Suprapubic skin (tissue), 4 donors: ENCODE results near the gene ZNF492. TPM values are rescaled to one million over a fixed set of nuclear protein-coding genes. Genes with fewer than 3 reads are reported as not detected.
"Not testable (repeated sequence)": the region's sequence is repeated elsewhere in the genome, so short reads cannot be mapped to it uniquely, and the experiment has no call there.

ENCODE experiments used
- DNase-seq, 2 donors: peaks; one replicate each; pipeline ENCODE4 v3.0.0-alpha.2; 2019; ENCODE audit warnings: low spot score in 2 of 2
- H3K27ac ChIP-seq: fragments of 200-600 bp; sonication (generic); one replicate; pipeline ENCODE4 v1.5.1; 2019
- H3K27me3 ChIP-seq: fragments of 200-600 bp; sonication (generic); one replicate; pipeline ENCODE4 v1.5.1; 2019
- H3K36me3 ChIP-seq: fragments of 200-600 bp; sonication (generic); one replicate; pipeline ENCODE4 v1.5.1; 2019
- H3K4me1 ChIP-seq: fragments of 200-600 bp; sonication (generic); one replicate; pipeline ENCODE4 v1.5.1; 2019
- H3K4me3 ChIP-seq: fragments of 200-600 bp; sonication (generic); one replicate; pipeline ENCODE4 v1.5.1; 2019; ENCODE audit warnings: mild to moderate bottlenecking
- H3K9me3 ChIP-seq: fragments of 200-600 bp; sonication (generic); one replicate; pipeline ENCODE4 v1.5.1; 2019
- CTCF ChIP-seq, 2 donors: fragments of 200-600 bp in 1 of 2; fragments of 450-650 bp in 1 of 2; sonication (generic) in 1 of 2; IDR thresholded peaks; one replicate each; pipeline ENCODE4 v1.5.1; 2016 to 2019; ENCODE audit warnings: antibody characterized with exemption in 2 of 2, mild to moderate bottlenecking in 1 of 2, moderate library complexity in 1 of 2
- EP300 ChIP-seq: sonication (generic); formaldehyde crosslinking; IDR thresholded peaks from one replicate; pipeline ENCODE4 v1.6.1; 2017; ENCODE audit warnings: antibody characterized with exemption
- POLR2A ChIP-seq, 2 donors: fragments of 450-650 bp; IDR thresholded peaks; one replicate each; pipeline ENCODE4 v1.6.1; 2017; ENCODE audit warnings: antibody characterized with exemption in 2 of 2, mild to moderate bottlenecking in 2 of 2, moderate library complexity in 2 of 2
- POLR2AphosphoS5 ChIP-seq, 3 donors: sonication (generic); formaldehyde crosslinking; IDR thresholded peaks; one replicate each; pipeline ENCODE4 v1.6.1; 2017; ENCODE audit warnings: antibody characterized with exemption in 3 of 3
- WGBS: methylation state at CpG from one replicate; pipeline ENCODE4 v1.1.5; 2018; 5-methylcytosine and 5-hydroxymethylcytosine counted together
- total RNA-seq, 4 donors: library from RNA; depleted of rRNA; stranded (reverse); fragments of >200 nt; gene quantifications; one replicate each; pipeline ENCODE4 v1.1.0, GENCODE V29; 2016

ZNF492 gene
- 1 to 10 TPM in 1 of 4 donors, under 1 TPM in 3; 0.60 to 1.0 (median 0.76) TPM for total RNA-seq

- not testable (repeated sequence) for H3K27me3 ChIP-seq, H3K9me3 ChIP-seq, H3K36me3 ChIP-seq
- H3K27ac ChIP-seq = peak within 1 kb of the TSS; percentile 14
- peak within 1 kb of the TSS; percentile 81 for H3K4me3 ChIP-seq
- peak; percentile 92 to 93 for DNase-seq
- WGBS = 4% methylated on average over 32 of the region's 36 CpGs
- H3K4me1 ChIP-seq = peaks cover 11% of the 10 kb centered on the region
Measured at GRCh38 chr19:22633706-22634449, at the start of gene ZNF492. Gene ZNF492 (plus strand): TSS chr19:22634324. CDS start chr19:22653400, 19,076 bp downstream.

GRCh38 chr19:22595422-22595821 is 38.7 kb upstream of the ZNF492 start:
- 52% methylated on average over 11 of the region's 11 CpGs for WGBS
- Histone ChIP-seq H3K9me3 (no peaks in the 10 kb centered on the region), H3K4me3 (no peak overlapping the region), H3K27me3 (no peaks in the 10 kb centered on the region), H3K36me3 (no peaks in the 10 kb centered on the region), H3K27ac (no peak overlapping the region), H3K4me1 (no peaks in the 10 kb centered on the region)
- no peak for DNase-seq
- TF ChIP-seq EP300 = no peak

- no peak overlapping the region for H3K27ac ChIP-seq
- H3K27me3 ChIP-seq = no peaks in the 10 kb centered on the region
- TF ChIP-seq CTCF (IDR thresholded peaks at IDR 0.05) = no peak
- no peak for TF ChIP-seq EP300
- TF ChIP-seq POLR2AphosphoS5 (IDR thresholded peaks at IDR 0.05) = no peak
- no peak for TF ChIP-seq POLR2A (IDR thresholded peaks at IDR 0.05)
- no peak for DNase-seq
- H3K4me1 ChIP-seq = no peaks in the 10 kb centered on the region
- no peaks in the 10 kb centered on the region for H3K36me3 ChIP-seq
- WGBS = 7% methylated on average over 9 of the region's 24 CpGs
- no peak overlapping the region for H3K4me3 ChIP-seq
- H3K9me3 ChIP-seq = no peaks in the 10 kb centered on the region
Measured at GRCh38 chr19:22595918-22596341, 38.2 kb upstream of the ZNF492 start.

- H3K27me3 ChIP-seq = no peaks in the 10 kb centered on the region
- H3K4me1 ChIP-seq = no peaks in the 10 kb centered on the region
- no peak overlapping the region for H3K4me3 ChIP-seq
- WGBS = 84% methylated on average over 13 of the region's 18 CpGs
- DNase-seq = no peak
- no peaks in the 10 kb centered on the region for H3K36me3 ChIP-seq
- no peaks in the 10 kb centered on the region for H3K9me3 ChIP-seq
- H3K27ac ChIP-seq = no peak overlapping the region
- no peak for TF ChIP-seq POLR2AphosphoS5 (IDR thresholded peaks at IDR 0.05)
- no peak for TF ChIP-seq EP300
- TF ChIP-seq POLR2A (IDR thresholded peaks at IDR 0.05) = no peak
- TF ChIP-seq CTCF (IDR thresholded peaks at IDR 0.05) = no peak
Measured at GRCh38 chr19:22600690-22601648, 33.2 kb upstream of the ZNF492 start.

GRCh38 chr19:22601906-22602630 is 32.1 kb upstream of the ZNF492 start:
- H3K4me1 ChIP-seq = no peaks in the 10 kb centered on the region
- WGBS = 75% methylated on average over 12 of the region's 12 CpGs
- H3K4me3 ChIP-seq = no peak overlapping the region
- no peaks in the 10 kb centered on the region for H3K36me3 ChIP-seq
- TF ChIP-seq POLR2A (IDR thresholded peaks at IDR 0.05) = no peak
- TF ChIP-seq POLR2AphosphoS5 (IDR thresholded peaks at IDR 0.05) = no peak
- TF ChIP-seq CTCF (IDR thresholded peaks at IDR 0.05) = no peak
- no peak for TF ChIP-seq EP300
- no peaks in the 10 kb centered on the region for H3K9me3 ChIP-seq
- no peak for DNase-seq
- H3K27me3 ChIP-seq = no peaks in the 10 kb centered on the region
- H3K27ac ChIP-seq = no peak overlapping the region
